Activated CD8-positive, alpha-beta T cell treated with anti-CD3 and anti-CD28 coated beads for 36 hours (primary cell): ENCODE data around the gene OPA1. TPM values are rescaled to one million over a fixed set of nuclear protein-coding genes. Genes with fewer than 3 reads are reported as not detected.

Source experiments
- ATAC-seq: fragments of 200-7000 bp; cut with Tn5 transposase; one replicate; pipeline ENCODE4 v1.10.0; 2021; ENCODE audit warnings: mild to moderate bottlenecking, moderate library complexity
- CTCF ChIA-PET: fragments of 350-600 bp; sonication (Branson Sonifier 250); formaldehyde crosslinking; loops from one replicate; lab custom pipeline; 2021; ENCODE audit warnings: antibody characterized with exemption; lab: Charles Lee
- POLR2A ChIA-PET: fragments of 350-600 bp; sonication (Branson Sonifier 250); formaldehyde crosslinking; loops from one replicate; lab custom pipeline; 2021; ENCODE audit warnings: antibody characterized with exemption; lab: Charles Lee
- DNase-seq: peaks from one replicate; pipeline ENCODE4 v3.0.0-alpha.2; 2020
- H3K27ac Mint-ChIP-seq: one replicate; pipeline ENCODE4 v1.8.0; 2021; ENCODE audit warnings: mild to moderate bottlenecking, mixed read lengths
- H3K27me3 Mint-ChIP-seq: one replicate; pipeline ENCODE4 v1.8.0; 2021; ENCODE audit warnings: mixed read lengths
- H3K36me3 Mint-ChIP-seq: one replicate; pipeline ENCODE4 v1.8.0; 2021; ENCODE audit warnings: low read depth, mixed read lengths
- H3K4me1 Mint-ChIP-seq: one replicate; pipeline ENCODE4 v1.8.0; 2021; ENCODE audit warnings: low read depth, mixed read lengths
- H3K4me3 Mint-ChIP-seq: one replicate; pipeline ENCODE4 v1.8.0; 2021; ENCODE audit warnings: mild to moderate bottlenecking, moderate library complexity, mixed read lengths
- H3K9me3 Mint-ChIP-seq: one replicate; pipeline ENCODE4 v1.8.0; 2021; ENCODE audit warnings: mixed read lengths
- CTCF ChIP-seq: fragments of 200-600 bp; IDR thresholded peaks from one replicate; pipeline ENCODE4 v1.8.0; 2022; ENCODE audit warnings: antibody characterized with exemption, mild to moderate bottlenecking
- intact Hi-C: fragments of 100-400 bp; cut with micrococcal nuclease; formaldehyde crosslinking; loops from one replicate; pipeline ENCODE4 v1.10.0; 2022
- total RNA-seq, 2 experiments: library from RNA; stranded (reverse); gene quantifications; one replicate each; pipeline ENCODE4 v1.2.3, GENCODE V29; 2021

Gene OPA1
- total RNA-seq, 2 experiments from 2014 or later: 84.8 to 104 TPM

- peak; percentile 87 for ATAC-seq
- no peak overlapping the region for H3K4me3 Mint-ChIP-seq
- TF ChIP-seq CTCF: no peak
- peaks cover 66% of the 10 kb centered on the region for H3K36me3 Mint-ChIP-seq
- peaks cover 14% of the 10 kb centered on the region for H3K4me1 Mint-ChIP-seq
- POLR2A ChIA-PET: interaction anchor here (1.4 kb wide), 1 partner anchor 12 kb away, joined by 3 read pairs; no protein-coding TSS in a partner anchor
- peak overlapping the region; percentile 86 for H3K27ac Mint-ChIP-seq
- intact Hi-C loops: no loop called here
- CTCF ChIA-PET: interaction anchor here (1.0 kb wide), 1 partner anchor 11 kb away, joined by 3 read pairs; no protein-coding TSS in a partner anchor
- no peaks in the 10 kb centered on the region for H3K27me3 Mint-ChIP-seq
- H3K9me3 Mint-ChIP-seq: peaks cover 12% of the 10 kb centered on the region
- no peak for DNase-seq
Measured at GRCh38 chr3:193614430-193614829, 21.4 kb downstream of the OPA1 start.

GRCh38 chr3:193617628-193618027, 24.6 kb downstream of the OPA1 start:
- TF ChIP-seq CTCF: no peak
- no peak overlapping the region for H3K27ac Mint-ChIP-seq
- DNase-seq (no peak), ATAC-seq (no peak)
- H3K27me3 Mint-ChIP-seq: no peaks in the 10 kb centered on the region
- peaks cover 53% of the 10 kb centered on the region for H3K36me3 Mint-ChIP-seq
- no peak overlapping the region for H3K4me3 Mint-ChIP-seq
- peaks cover 23% of the 10 kb centered on the region for H3K4me1 Mint-ChIP-seq
- intact Hi-C loops: no loop called here
- peaks cover 8% of the 10 kb centered on the region for H3K9me3 Mint-ChIP-seq
- ChIA-PET POLR2A (interaction anchor here (1.0 kb wide), 1 partner anchor 15 kb away, joined by 3 read pairs; no protein-coding TSS in a partner anchor), CTCF (interaction anchor here (1.4 kb wide), 1 partner anchor 12 kb away, joined by 3 read pairs; no protein-coding TSS in a partner anchor)

GRCh38 chr3:193620057-193620456, 27.0 kb downstream of the OPA1 start:
- Mint-ChIP-seq H3K4me1 (peaks cover 10% of the 10 kb centered on the region), H3K4me3 (no peak overlapping the region), H3K9me3 (no peaks in the 10 kb centered on the region), H3K27ac (peak overlapping the region; percentile 79), H3K36me3 (peaks cover 38% of the 10 kb centered on the region), H3K27me3 (no peaks in the 10 kb centered on the region)
- no peak for ATAC-seq
- ChIA-PET CTCF (interaction anchor here (1.0 to 1.1 kb wide), 2 partner anchors 8 to 16 kb away, joined by 3 to 5 read pairs; no protein-coding TSS in a partner anchor), POLR2A (interaction anchor here (1.0 kb wide), 1 partner anchor 732 kb away, joined by 3 read pairs; no protein-coding TSS in a partner anchor)
- intact Hi-C loops: no loop called here
- no peak for DNase-seq
- TF ChIP-seq CTCF: no peak

GRCh38 chr3:193620650-193621049, 27.6 kb downstream of the OPA1 start:
- no peaks in the 10 kb centered on the region for H3K9me3 Mint-ChIP-seq
- no peak overlapping the region for H3K4me3 Mint-ChIP-seq
- peaks cover 9% of the 10 kb centered on the region for H3K4me1 Mint-ChIP-seq
- ChIA-PET CTCF (interaction anchor here (1.0 to 1.1 kb wide), 2 partner anchors 9 to 17 kb away, joined by 3 to 5 read pairs; no protein-coding TSS in a partner anchor), POLR2A (interaction anchor here (1.0 kb wide), 1 partner anchor 732 kb away, joined by 3 read pairs; no protein-coding TSS in a partner anchor)
- H3K27me3 Mint-ChIP-seq: no peaks in the 10 kb centered on the region
- intact Hi-C loops: no loop called here
- TF ChIP-seq CTCF: no peak
- ATAC-seq (peak; percentile 65), DNase-seq (no peak)
- H3K27ac Mint-ChIP-seq: peak overlapping the region; percentile 50
- peaks cover 36% of the 10 kb centered on the region for H3K36me3 Mint-ChIP-seq

GRCh38 chr3:193621127-193621526, 28.1 kb downstream of the OPA1 start:
- CTCF ChIA-PET: interaction anchor here (1.0 to 1.1 kb wide), 2 partner anchors 9 to 18 kb away, joined by 3 to 5 read pairs; no protein-coding TSS in a partner anchor
- Mint-ChIP-seq H3K4me3 (no peak overlapping the region), H3K36me3 (peaks cover 38% of the 10 kb centered on the region)

More at GRCh38 chr3:193621127-193621526, 28.1 kb downstream of the OPA1 start:
- H3K9me3 Mint-ChIP-seq: no peaks in the 10 kb centered on the region
- peaks cover 9% of the 10 kb centered on the region for H3K4me1 Mint-ChIP-seq
- H3K27ac Mint-ChIP-seq: peak overlapping the region; percentile 50
- POLR2A ChIA-PET: interaction anchor here (1.0 kb wide), 1 partner anchor 733 kb away, joined by 3 read pairs; no protein-coding TSS in a partner anchor
- no peak for ATAC-seq
- intact Hi-C loops: no loop called here
- no peak for DNase-seq
- no peaks in the 10 kb centered on the region for H3K27me3 Mint-ChIP-seq
- no peak for TF ChIP-seq CTCF
